Right lobe of liver (tissue), 6 donors: ENCODE measurements around the gene OR51B4. TPM values are rescaled to one million over a fixed set of nuclear protein-coding genes. Genes with fewer than 3 reads are reported as not detected.

Experiments used
- ATAC-seq, 4 donors: fragments of 200-7000 bp; cut with Tn5 transposase; one replicate each; pipeline ENCODE4 v1.9.1; 2020; ENCODE audit warnings: mild to moderate bottlenecking in 4 of 4, moderate library complexity in 4 of 4
- DNase-seq, 3 donors: peaks; one replicate each; pipeline ENCODE4 v3.0.0-alpha.2; 2020
- H3K27ac ChIP-seq, 3 donors: fragments of 200-600 bp; one replicate each; pipeline ENCODE4 v1.8.0; 2022
- H3K27me3 ChIP-seq, 2 donors: fragments of 200-600 bp; one replicate each; pipeline ENCODE4 v1.8.0; 2022
- H3K36me3 ChIP-seq, 4 donors: fragments of 200-600 bp; sonication (generic) in 1 of 4; one replicate each; pipeline versions ENCODE4 v1.5.1 to v1.8.0; 2017 to 2022; ENCODE audit warnings: control low read depth in 1 of 4
- H3K4me1 ChIP-seq, 4 donors: fragments of 200-600 bp; sonication (generic) in 1 of 4; one replicate each; pipeline versions ENCODE4 v1.5.1 to v1.8.0; 2017 to 2022; ENCODE audit warnings: control low read depth in 1 of 4
- H3K4me3 ChIP-seq, 3 donors: fragments of 200-600 bp; one replicate each; pipeline ENCODE4 v1.8.0; 2022
- H3K9me3 ChIP-seq, 4 donors: fragments of 200-600 bp; sonication (generic) in 1 of 4; one replicate each; pipeline versions ENCODE4 v1.5.1 to v1.8.0; 2017 to 2022; ENCODE audit warnings: control low read depth in 1 of 4
- CTCF ChIP-seq, 4 donors: fragments of 200-600 bp in 3 of 4; fragments of 450-650 bp in 1 of 4; IDR thresholded peaks; one replicate each; pipeline versions ENCODE4 v1.5.1 to v1.8.0; 2016 to 2022; ENCODE audit warnings: antibody characterized with exemption in 4 of 4, mild to moderate bottlenecking in 2 of 4
- POLR2A ChIP-seq: fragments of 450-650 bp; IDR thresholded peaks from one replicate; pipeline ENCODE4 v1.6.1; 2017; ENCODE audit warnings: antibody characterized with exemption, mild to moderate bottlenecking
- whole genome bisulfite sequencing: methylation state at CpG from one replicate; pipeline ENCODE4 v1.1.6; 2018; ENCODE audit warnings: low coverage, low lambda C conversion rate; ENCODE audit not compliant: insufficient coverage; ENCODE audit errors: missing lambda C conversion rate; 5-methylcytosine and 5-hydroxymethylcytosine counted together
- intact Hi-C, 2 donors: fragments of 100-400 bp; cut with DNase I; formaldehyde crosslinking; loops; one replicate each; pipeline versions ENCODE4 v1.11.2 to v1.14.1; 2022
- total RNA-seq, 6 experiments: library from RNA; depleted of rRNA in 2 of 6; stranded (reverse); fragments of >200 nt in 2 of 6; fragmentation: NEBNext Ultra II Directional in 3 of 6; extraction: Animal tissue kit (Norgen Biotek cat#: 25700) in 3 of 6; gene quantifications; one replicate each; pipeline versions ENCODE4 v1.1.0 to v1.2.4, GENCODE V29; 2016 to 2023
- donor health status: DM: no; HTN: yes; CAD: no.
- donor health status: DM: no; HTN: no; CAD: no.
- donor health status: DM: no; HTN: no; CAD: no.
- donor health status: DM: no; HTN: yes; CAD: no.
- donor health status: DM: no; HTN: yes; CAD: no.

Gene OR51B4
- total RNA-seq, 6 experiments from 2014 or later: not detected

DNA sequence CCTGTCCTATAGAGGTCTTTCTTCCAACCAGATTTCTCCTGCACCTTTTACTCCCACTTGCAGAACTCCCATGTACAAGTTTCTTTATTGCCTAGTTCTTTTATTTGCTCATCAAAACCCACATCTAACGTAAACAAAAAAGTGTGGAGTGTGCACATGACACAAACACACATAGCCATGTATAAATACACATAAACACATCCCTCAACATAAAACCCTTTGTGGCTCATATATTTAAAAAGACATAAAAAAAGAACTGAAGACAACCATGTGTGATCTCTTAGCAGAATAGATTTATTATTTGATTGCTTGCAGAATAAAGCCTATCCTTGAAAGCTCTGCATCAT lies 48.9 kb downstream of the OR51B4 start:
- TF ChIP-seq CTCF (IDR thresholded peaks at IDR 0.05) (no peak), POLR2A (no peak)
- no peaks in the 10 kb centered on the region for H3K9me3 ChIP-seq
- DNase-seq: no peak
- no peaks in the 10 kb centered on the region for H3K27me3 ChIP-seq
- H3K4me1 ChIP-seq: no peaks in the 10 kb centered on the region
- intact Hi-C loops: no loop called here
- 26% methylated on average over 1 of the region's 1 CpG for WGBS
- H3K4me3 ChIP-seq: no peak overlapping the region
- H3K27ac ChIP-seq: no peak overlapping the region
- ATAC-seq: no peak
- H3K36me3 ChIP-seq: no peaks in the 10 kb centered on the region

GRCh38 chr11:5252192-5252918 lies 49.4 kb downstream of the OR51B4 start:
- intact Hi-C loops: no loop called here
- no peak for DNase-seq
- WGBS: 49% methylated on average over 9 of the region's 9 CpGs

DNA sequence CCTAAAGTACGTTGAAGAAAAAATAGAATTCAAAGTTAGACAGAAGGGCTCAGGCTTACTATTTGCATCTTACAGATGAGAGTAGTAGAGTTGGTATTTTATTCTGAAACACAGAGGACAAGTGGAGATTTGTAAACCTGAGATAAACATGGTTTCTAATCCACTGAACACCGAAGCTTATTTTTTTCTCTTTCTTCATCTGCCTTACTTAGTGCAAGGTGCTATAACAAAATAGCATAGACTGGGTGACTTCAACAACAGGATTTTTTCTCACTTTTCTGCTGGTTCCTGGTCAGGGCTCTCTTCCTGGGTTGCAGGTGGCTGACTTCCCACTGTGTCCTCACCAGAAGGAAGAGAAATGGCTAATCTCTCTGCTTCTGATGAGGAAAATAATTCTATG lies 50.0 kb downstream of the OR51B4 start:
- ATAC-seq (no peak), DNase-seq (no peak)
- Histone ChIP-seq H3K4me1 (no peaks in the 10 kb centered on the region), H3K27me3 (no peaks in the 10 kb centered on the region), H3K4me3 (no peak overlapping the region), H3K9me3 (no peaks in the 10 kb centered on the region), H3K27ac (no peak overlapping the region), H3K36me3 (no peaks in the 10 kb centered on the region)
- 43% methylated on average over 2 of the region's 2 CpGs for WGBS
- TF ChIP-seq POLR2A (no peak), CTCF (IDR thresholded peaks at IDR 0.05) (no peak)
- intact Hi-C loops: no loop called here

More at GRCh38 chr11:5252192-5252918, 49.4 kb downstream of the OR51B4 start:
- TF ChIP-seq CTCF (IDR thresholded peaks at IDR 0.05): no peak
- TF ChIP-seq POLR2A: no peak
- Histone ChIP-seq H3K36me3 (no peaks in the 10 kb centered on the region), H3K4me3 (no peak overlapping the region), H3K9me3 (no peaks in the 10 kb centered on the region), H3K27me3 (no peaks in the 10 kb centered on the region), H3K27ac (no peak overlapping the region), H3K4me1 (no peaks in the 10 kb centered on the region)
- ATAC-seq: no peak

Other genes starting within 250 kb of the OR51B4 start
- not detected for gene OR52E2, start 242.3 kb downstream of the OR51B4 start, total RNA-seq
- not detected for gene OR52E1, start 232.4 kb downstream of the OR51B4 start, total RNA-seq
- not detected for gene OR52A5, start 163.6 kb downstream of the OR51B4 start, total RNA-seq
- gene OR52A1, start 147.2 kb downstream of the OR51B4 start, total RNA-seq: under 1 TPM in 1 of 6 experiments, not detected in 5; 0.04 TPM
- gene OR51V1, start 101.3 kb downstream of the OR51B4 start, total RNA-seq: not detected
- gene HBB, start 74.9 kb downstream of the OR51B4 start, total RNA-seq: 1,000 to 10,000 TPM in 1 of 6 experiments, 100 to 1,000 TPM in 2, 10 to 100 TPM in 3; 25.1 to 1,416 (median 146) TPM
- gene HBD, start 67.5 kb downstream of the OR51B4 start, total RNA-seq: 10 to 100 TPM in 1 of 6 experiments, 1 to 10 TPM in 2, not detected in 3; 4.1 to 29.5 (median 9.7) TPM
- gene HBG1, start 52.1 kb downstream of the OR51B4 start, total RNA-seq: not detected
- gene HBG2, start 47.2 kb downstream of the OR51B4 start, total RNA-seq: not detected
- not detected for gene HBE1, start 32.0 kb downstream of the OR51B4 start, total RNA-seq
- gene OR51B2, start 22.4 kb upstream of the OR51B4 start, total RNA-seq: not detected
- gene OR51B5, start 41.6 kb upstream of the OR51B4 start, total RNA-seq: under 1 TPM in 3 of 6 experiments, not detected in 3; 0.17 to 0.42 (median 0.28) TPM
- not detected for gene OR51B6, start 49.6 kb upstream of the OR51B4 start, total RNA-seq
- not detected for gene OR51M1, start 81.9 kb upstream of the OR51B4 start, total RNA-seq
- not detected for gene OR51Q1, start 120.2 kb upstream of the OR51B4 start, total RNA-seq
- gene OR51I1, start 139.6 kb upstream of the OR51B4 start, total RNA-seq: not detected
- gene OR51I2, start 147.4 kb upstream of the OR51B4 start, total RNA-seq: not detected
- gene OR52D1, start 186.7 kb upstream of the OR51B4 start, total RNA-seq: not detected
- gene UBQLN3, start 208.0 kb upstream of the OR51B4 start, total RNA-seq: under 1 TPM in 1 of 6 experiments, not detected in 5; 0.12 TPM
- gene UBQLNL, start 214.8 kb upstream of the OR51B4 start, total RNA-seq: under 1 TPM in 4 of 6 experiments, not detected in 2; 0.11 to 0.32 (median 0.21) TPM
- under 1 TPM in 1 of 6 experiments, not detected in 5; 0.49 TPM for gene OR52H1, start 246.6 kb upstream of the OR51B4 start, total RNA-seq